SK-N-SH (cell line): ENCODE measurements around the gene RAB3A. TPM values are rescaled to one million over a fixed set of nuclear protein-coding genes. Genes with fewer than 3 reads are reported as not detected.

Experiments used
- CTCF ChIA-PET: fragments of 300-600, 350-600 bp; formaldehyde crosslinking; extraction: SDS; loops from one replicate; lab custom pipeline; 2021; lab: Yijun Ruan, JAX
- POLR2A ChIA-PET: fragments of 350-600 bp; sonication (Branson Sonifier 250); formaldehyde crosslinking; extraction: SDS; loops from one replicate; lab custom pipeline; 2020; ENCODE audit warnings: antibody characterized with exemption, inconsistent platforms; lab: Yijun Ruan, JAX
- DNase-seq: peaks from one replicate; pipeline ENCODE4 v3.0.0; 2012
- H2AFZ ChIP-seq: fragments of 200-600 bp; sonication (generic); 2 replicates; pipeline ENCODE4 v1.8.1; 2016; ENCODE audit warnings: antibody characterized with exemption, mild to moderate bottlenecking, low read depth
- H3F3A ChIP-seq: fragments of 200-600 bp; sonication (generic); replicated peaks from 2 replicates; pipeline ENCODE3; 2016; ENCODE audit warnings: antibody characterized with exemption, mild to moderate bottlenecking; ENCODE audit not compliant: insufficient read depth
- H3K27ac ChIP-seq, 2 experiments: fragments of 200-500 bp in 1 of 2; fragments of 200-600 bp in 1 of 2; sonication (Bioruptor generic) in 1 of 2; sonication (generic), shearing (Covaris generic) in 1 of 2; 2 replicates each; pipeline versions ENCODE4 v1.5.1 to v1.6.1; 2014 to 2016; ENCODE audit warnings: low read depth in 2 of 2, inconsistent platforms in 1 of 2, low read length in 1 of 2, mild to moderate bottlenecking in 1 of 2, mixed read lengths in 1 of 2
- H3K27me3 ChIP-seq: fragments of 200-600 bp; sonication (generic), shearing (Covaris generic); 2 replicates; pipeline ENCODE4 v1.6.1; 2016; ENCODE audit warnings: mixed run types; ENCODE audit not compliant: insufficient read depth
- H3K36me3 ChIP-seq, 2 experiments: fragments of 200-500 bp in 1 of 2; fragments of 200-600 bp in 1 of 2; sonication (Bioruptor generic) in 1 of 2; sonication (generic) in 1 of 2; replicated peaks in 1 of 2; 2 replicates each; pipeline versions ENCODE3 to v1.5.1; 2014 to 2016; ENCODE audit warnings: low read length in 1 of 2, mild to moderate bottlenecking in 1 of 2; ENCODE audit not compliant: insufficient read depth in 2 of 2, control insufficient read depth in 1 of 2
- H3K4me1 ChIP-seq, 2 experiments: fragments of 200-500 bp in 1 of 2; fragments of 200-600 bp in 1 of 2; sonication (Bioruptor generic) in 1 of 2; sonication (generic), shearing (Covaris generic) in 1 of 2; 2 replicates each; pipeline versions ENCODE4 v1.5.1 to v1.6.1; 2014 to 2016; ENCODE audit warnings: low read depth in 1 of 2, low read length in 1 of 2, mixed run types in 1 of 2; ENCODE audit not compliant: insufficient read depth in 2 of 2, control insufficient read depth in 1 of 2
- H3K4me2 ChIP-seq: fragments of 200-600 bp; sonication (generic), shearing (Covaris generic); 2 replicates; pipeline ENCODE4 v1.6.1; 2017; ENCODE audit warnings: mixed run types
- H3K4me3 ChIP-seq, 2 experiments: fragments of 200-500 bp in 1 of 2; fragments of 200-600 bp in 1 of 2; sonication (Bioruptor generic) in 1 of 2; sonication (generic), shearing (Covaris generic) in 1 of 2; 2 replicates each; pipeline versions ENCODE4 v1.5.1 to v1.8.1; 2014 to 2016; ENCODE audit warnings: low read depth in 2 of 2, inconsistent platforms in 1 of 2, low read length in 1 of 2, mild to moderate bottlenecking in 1 of 2, mixed read lengths in 1 of 2, moderate library complexity in 1 of 2
- H3K79me2 ChIP-seq: fragments of 200-600 bp; sonication (generic); 2 replicates; pipeline ENCODE4 v1.8.1; 2017; ENCODE audit warnings: mild to moderate bottlenecking; ENCODE audit not compliant: insufficient read depth
- H3K9ac ChIP-seq: fragments of 200-600 bp; sonication (generic); 2 replicates; pipeline ENCODE4 v1.6.1; 2017; ENCODE audit warnings: mixed run types
- H3K9me2 ChIP-seq: fragments of 200-600 bp; sonication (generic); 2 replicates; pipeline ENCODE4 v1.6.1; 2017; ENCODE audit warnings: mixed run types
- H3K9me3 ChIP-seq: fragments of 200-600 bp; sonication (generic); 2 replicates; pipeline ENCODE4 v1.6.1; 2017; ENCODE audit warnings: mixed run types, mild to moderate bottlenecking, moderate library complexity
- H4K20me1 ChIP-seq: fragments of 200-600 bp; sonication (generic); 2 replicates; pipeline ENCODE4 v1.6.1; 2017; ENCODE audit warnings: mild to moderate bottlenecking, mixed run types; ENCODE audit not compliant: insufficient read depth
- CHD2 ChIP-seq: fragments of 150-350 bp; IDR thresholded peaks from 2 replicates; pipeline ENCODE4 v1.6.1; 2018; ENCODE audit warnings: low read length; ENCODE audit not compliant: partially characterized antibody
- ELF1 ChIP-seq: IDR thresholded peaks from 2 replicates; pipeline ENCODE4 v1.4.0; 2012
- EZH2phosphoT487 ChIP-seq: fragments of 200-600 bp; sonication (generic); IDR thresholded peaks from 2 replicates; pipeline ENCODE4 v1.6.1; 2017; ENCODE audit warnings: low read depth, mixed run types, mild to moderate bottlenecking, antibody characterized with exemption, moderate library complexity, borderline replicate concordance
- FOSL2 ChIP-seq: IDR thresholded peaks from 2 replicates; pipeline ENCODE4 v1.4.0; 2012; ENCODE audit warnings: low read depth, mild to moderate bottlenecking, moderate library complexity, borderline replicate concordance
- FOXJ3 ChIP-seq: sonication (generic); formaldehyde crosslinking; IDR thresholded peaks from 2 replicates; pipeline ENCODE4 v1.5.1; 2020; ENCODE audit warnings: mild to moderate bottlenecking, missing genetic modification reagents
- FOXM1 ChIP-seq: IDR thresholded peaks from 2 replicates; pipeline ENCODE4 v1.4.0; 2012; ENCODE audit warnings: low read depth, mild to moderate bottlenecking
- GABPA ChIP-seq: IDR thresholded peaks from 2 replicates; pipeline ENCODE4 v1.4.0; 2012; ENCODE audit warnings: low read depth, mild to moderate bottlenecking
- GATA2 ChIP-seq: sonication (generic); formaldehyde crosslinking; IDR thresholded peaks from 2 replicates; pipeline ENCODE4 v1.5.0; 2020; ENCODE audit warnings: mild to moderate bottlenecking, missing genetic modification reagents
- IRF3 ChIP-seq: fragments of 150-350 bp; IDR thresholded peaks from 2 replicates; pipeline ENCODE4 v1.6.1; 2016; ENCODE audit warnings: mild to moderate bottlenecking, low read depth, low read length
- JUND ChIP-seq: IDR thresholded peaks from 2 replicates; pipeline ENCODE4 v1.4.0; 2012
- MAX ChIP-seq: IDR thresholded peaks from 2 replicates; pipeline ENCODE4 v1.4.0; 2012; ENCODE audit warnings: low read depth
- POLR2AphosphoS5 ChIP-seq: IDR thresholded peaks from 2 replicates; pipeline ENCODE4 v1.6.1; 2012; ENCODE audit warnings: low read depth, low read length
- RCOR1 ChIP-seq: fragments of 150-350 bp; IDR thresholded peaks from 2 replicates; pipeline ENCODE4 v1.6.1; 2017; ENCODE audit warnings: antibody characterized with exemption, low read length
- REST ChIP-seq: IDR thresholded peaks from 2 replicates; pipeline ENCODE4 v1.6.1; 2012; ENCODE audit warnings: mild to moderate bottlenecking, low read depth, low read length, moderate library complexity
- RFX5 ChIP-seq: IDR thresholded peaks from 2 replicates; pipeline ENCODE4 v1.6.1; 2012; ENCODE audit warnings: mild to moderate bottlenecking, improper control_type of control experiment, low read length
- RXRA ChIP-seq: IDR thresholded peaks from 2 replicates; pipeline ENCODE4 v1.4.0; 2012; ENCODE audit warnings: low read depth, mild to moderate bottlenecking, borderline replicate concordance
- SMC3 ChIP-seq: IDR thresholded peaks from 2 replicates; pipeline ENCODE4 v1.6.1; 2012; ENCODE audit warnings: low read depth, low read length, improper control_type of control experiment
- USF1 ChIP-seq: IDR thresholded peaks from 2 replicates; pipeline ENCODE4 v1.4.0; 2012; ENCODE audit warnings: low read depth, borderline replicate concordance
- USF2 ChIP-seq: fragments of 150-350 bp; IDR thresholded peaks from 2 replicates; pipeline ENCODE4 v1.6.1; 2017; ENCODE audit warnings: antibody characterized with exemption, low read length, low read depth, borderline replicate concordance
- YY1 ChIP-seq: IDR thresholded peaks from 2 replicates; pipeline ENCODE4 v1.4.0; 2012; ENCODE audit warnings: low read depth, mild to moderate bottlenecking
- WGBS: methylation state at CpG from one replicate; pipeline ENCODE4 v1.1.6; 2017; ENCODE audit warnings: low lambda C conversion rate; 5-methylcytosine and 5-hydroxymethylcytosine counted together
- polyA plus RNA-seq, 3 experiments: library from polyadenylated mRNA; depleted of rRNA; stranded (reverse); fragments of >200 nt; gene quantifications; 2 replicates each; pipeline ENCODE4 v1.2.3, GENCODE V29; 2012

The RAB3A gene
- polyA plus RNA-seq, 1 of the 3 experiments (the other 2 are of a cell fraction) = 9.7 TPM

GRCh38 chr19:18225355-18225701 lies 21.5 kb upstream of the RAB3A start:
- POLR2A ChIA-PET = interaction anchor here (1.2 kb wide), 1 partner anchor 24 kb away, joined by 3 read pairs; no protein-coding TSS in a partner anchor

More at GRCh38 chr19:18225355-18225701, 21.5 kb upstream of the RAB3A start:
- WGBS = 65% methylated on average over 12 of the region's 16 CpGs
- H3K27me3 ChIP-seq = no peaks in the 10 kb centered on the region
- no peaks in the 10 kb centered on the region for H4K20me1 ChIP-seq
- H3K9me3 ChIP-seq = no peaks in the 10 kb centered on the region
- no peaks in the 10 kb centered on the region for H3K79me2 ChIP-seq
- no peak for DNase-seq
- CTCF ChIA-PET = interaction anchor here (0.6 to 9.4 kb wide), 9 partner anchors 11 to 113 kb away, joined by 3 to 81 read pairs (median 3); partner anchors contain the start of gene MPV17L2
- H3K9me2 ChIP-seq = no peaks in the 10 kb centered on the region
- no peak overlapping the region for H3K27ac ChIP-seq
- H3K4me2 ChIP-seq = no peak overlapping the region
- no peak overlapping the region for H3K9ac ChIP-seq
- H3K36me3 ChIP-seq = no peaks in the 10 kb centered on the region
- TF ChIP-seq ELF1 (no peak), GABPA (no peak), REST (no peak), USF2 (no peak), POLR2AphosphoS5 (no peak), RFX5 (no peak), IRF3 (no peak), EZH2phosphoT487 (no peak), USF1 (no peak), GATA2 (CRISPR knock-in tag) (no peak), CHD2 (no peak), JUND (no peak), RXRA (no peak), YY1 (no peak), FOSL2 (no peak), FOXM1 (no peak), RCOR1 (no peak), FOXJ3 (CRISPR knock-in tag) (no peak), SMC3 (no peak), MAX (no peak)
- H3F3A ChIP-seq = no peaks in the 10 kb centered on the region
- H2AFZ ChIP-seq = no peak overlapping the region
- no peak overlapping the region for H3K4me3 ChIP-seq
- H3K4me1 ChIP-seq = peaks cover 0 to 19% of the 10 kb centered on the region in 2 experiments; a peak in 1 of 4 replicates
